PC-3 (cell line): ENCODE results near the gene IRX6. TPM values are rescaled to one million over a fixed set of nuclear protein-coding genes. Genes with fewer than 3 reads are reported as not detected.

ENCODE experiments used
- ATAC-seq: fragments of 200-7000 bp; cut with Tn5 transposase; 2 replicates; pipeline ENCODE4 v1.9.1; 2020; ENCODE audit warnings: mild to moderate bottlenecking, moderate library complexity
- BruUV-seq: library from RNA; stranded (reverse); fragments of 400-500 nt; replicated peaks from 2 replicates; lab custom pipeline; 2021; lab: Mats Ljungman, UMichigan
- CTCF ChIA-PET: fragments of 300-600 bp; sonication (Branson Sonifier 250); formaldehyde crosslinking; loops from one replicate; lab custom pipeline; 2022; ENCODE audit warnings: antibody characterized with exemption; lab: Charles Lee
- POLR2A ChIA-PET: fragments of 300-600 bp; sonication (Branson Sonifier 250); formaldehyde crosslinking; loops from one replicate; lab custom pipeline; 2022; ENCODE audit warnings: antibody characterized with exemption; ENCODE audit not compliant: unreplicated experiment; lab: Charles Lee
- DNase-seq: peaks from one replicate; pipeline ENCODE4 v3.0.0-alpha.2; 2015
- H2AFZ ChIP-seq: fragments of 300-600 bp; sonication (generic); 2 replicates; pipeline ENCODE4 v1.6.0; 2016; ENCODE audit warnings: antibody characterized with exemption, low read length
- H3F3A ChIP-seq: fragments of 300-600 bp; sonication (generic); one replicate; pipeline ENCODE4 v1.6.0; 2017; ENCODE audit warnings: antibody characterized with exemption, low read length, control low read depth, mild to moderate bottlenecking; ENCODE audit not compliant: unreplicated experiment
- H3K27ac ChIP-seq: fragments of 300-600 bp; sonication (generic); 2 replicates; pipeline ENCODE4 v1.5.1; 2016; ENCODE audit warnings: mild to moderate bottlenecking, low read length
- H3K27me3 ChIP-seq: fragments of 300-600 bp; sonication (generic); 2 replicates; pipeline ENCODE4 v1.6.1; 2016; ENCODE audit warnings: low read length, mixed read lengths
- H3K36me3 ChIP-seq: fragments of 300-600 bp; sonication (generic); 2 replicates; pipeline ENCODE4 v1.6.1; 2016; ENCODE audit warnings: low read depth, mixed run types, low read length, mixed read lengths
- H3K4me1 ChIP-seq: fragments of 300-600 bp; sonication (generic); 2 replicates; pipeline ENCODE4 v1.5.1; 2016; ENCODE audit warnings: low read length; ENCODE audit not compliant: insufficient read depth
- H3K4me2 ChIP-seq: fragments of 300-600 bp; sonication (generic); 2 replicates; pipeline ENCODE4 v1.6.0; 2016; ENCODE audit warnings: low read length
- H3K4me3 ChIP-seq: fragments of 300-600 bp; sonication (generic); 2 replicates; pipeline ENCODE4 v1.5.1; 2016; ENCODE audit warnings: mild to moderate bottlenecking, low read length, mixed read lengths
- H3K79me2 ChIP-seq: fragments of 300-600 bp; sonication (generic); 2 replicates; pipeline ENCODE4 v1.6.1; 2017; ENCODE audit warnings: low read length, mixed read lengths
- H3K9ac ChIP-seq: fragments of 300-600 bp; sonication (generic); 2 replicates; pipeline ENCODE4 v1.6.0; 2016; ENCODE audit warnings: mild to moderate bottlenecking, low read length
- H3K9me2 ChIP-seq: fragments of 300-600 bp; sonication (generic); replicated peaks from 2 replicates; pipeline ENCODE4 v1.6.1; 2016; ENCODE audit warnings: mixed run types, low read length, mixed read lengths
- H3K9me3 ChIP-seq: fragments of 300-600 bp; sonication (generic); 2 replicates; pipeline ENCODE4 v1.6.1; 2016; ENCODE audit warnings: low read length, mixed read lengths
- H4K20me1 ChIP-seq: fragments of 300-600 bp; sonication (generic); 2 replicates; pipeline ENCODE4 v1.6.1; 2016; ENCODE audit warnings: low read length, mixed read lengths
- EZH2 ChIP-seq: fragments of 300-600 bp; sonication (generic); IDR thresholded peaks from one replicate; pipeline ENCODE4 v1.6.1; 2017; ENCODE audit warnings: antibody characterized with exemption, mild to moderate bottlenecking, low read length; ENCODE audit not compliant: unreplicated experiment
- EZH2phosphoT487 ChIP-seq: fragments of 300-600 bp; sonication (generic); IDR thresholded peaks from 2 replicates; pipeline ENCODE4 v1.6.1; 2018; ENCODE audit warnings: mild to moderate bottlenecking, antibody characterized with exemption, low read length, borderline replicate concordance
- intact Hi-C: fragments of 100-400 bp; cut with micrococcal nuclease; formaldehyde crosslinking; loops from 2 replicates; pipeline ENCODE4 v1.9.0; 2023
- total RNA-seq: library from RNA; depleted of rRNA; stranded (reverse); fragments of >200 nt; gene quantifications from 2 replicates; pipeline ENCODE4 v1.2.3, GENCODE V29; 2014
- TF ChIP-seq, protein P1 (sequence below): fragments of 300-600 bp; sonication (generic); conservative IDR thresholded peaks from 2 replicates; pipeline ENCODE4 v1.5.1; 2017; ENCODE audit warnings: antibody characterized with exemption, low read depth, mild to moderate bottlenecking, low read length

Gene IRX6
- total RNA-seq, 1 experiment from 2014 or later = not detected

DNA sequence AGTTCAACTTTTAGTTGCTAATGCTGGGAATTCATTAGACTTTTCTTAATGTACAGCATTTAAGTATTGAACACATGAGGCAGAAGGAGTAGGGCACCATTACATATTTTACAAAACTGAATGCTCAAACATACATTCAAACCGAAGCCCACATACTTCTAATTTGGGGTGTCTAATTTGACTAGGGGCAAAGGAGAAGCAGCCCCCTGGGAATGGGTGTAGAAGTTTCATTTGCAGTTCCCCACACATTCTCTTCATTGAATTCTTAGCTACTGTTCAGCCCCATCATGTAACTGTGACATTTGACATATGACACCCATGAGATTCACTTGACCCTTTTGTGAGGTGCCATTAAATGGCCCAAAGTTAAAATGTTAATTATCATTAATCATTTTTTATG, 16.4 kb downstream of the IRX6 start:
- H2AFZ ChIP-seq = no peak overlapping the region
- no peaks in the 10 kb centered on the region for H3K9me2 ChIP-seq
- H3K36me3 ChIP-seq = no peaks in the 10 kb centered on the region
- DNase-seq (no peak), ATAC-seq (no peak)
- H4K20me1 ChIP-seq = no peaks in the 10 kb centered on the region
- H3K4me1 ChIP-seq = no peaks in the 10 kb centered on the region
- intact Hi-C loops = no loop called here
- no peaks in the 10 kb centered on the region for H3F3A ChIP-seq
- no peak overlapping the region for H3K4me2 ChIP-seq
- BruUV-seq = no TSS peak
- no peaks in the 10 kb centered on the region for H3K27me3 ChIP-seq
- POLR2A ChIA-PET = no interaction called here
- no peak for TF ChIP-seq EZH2
- TF ChIP-seq EZH2phosphoT487 = no peak
- TF ChIP-seq, protein P1, sequence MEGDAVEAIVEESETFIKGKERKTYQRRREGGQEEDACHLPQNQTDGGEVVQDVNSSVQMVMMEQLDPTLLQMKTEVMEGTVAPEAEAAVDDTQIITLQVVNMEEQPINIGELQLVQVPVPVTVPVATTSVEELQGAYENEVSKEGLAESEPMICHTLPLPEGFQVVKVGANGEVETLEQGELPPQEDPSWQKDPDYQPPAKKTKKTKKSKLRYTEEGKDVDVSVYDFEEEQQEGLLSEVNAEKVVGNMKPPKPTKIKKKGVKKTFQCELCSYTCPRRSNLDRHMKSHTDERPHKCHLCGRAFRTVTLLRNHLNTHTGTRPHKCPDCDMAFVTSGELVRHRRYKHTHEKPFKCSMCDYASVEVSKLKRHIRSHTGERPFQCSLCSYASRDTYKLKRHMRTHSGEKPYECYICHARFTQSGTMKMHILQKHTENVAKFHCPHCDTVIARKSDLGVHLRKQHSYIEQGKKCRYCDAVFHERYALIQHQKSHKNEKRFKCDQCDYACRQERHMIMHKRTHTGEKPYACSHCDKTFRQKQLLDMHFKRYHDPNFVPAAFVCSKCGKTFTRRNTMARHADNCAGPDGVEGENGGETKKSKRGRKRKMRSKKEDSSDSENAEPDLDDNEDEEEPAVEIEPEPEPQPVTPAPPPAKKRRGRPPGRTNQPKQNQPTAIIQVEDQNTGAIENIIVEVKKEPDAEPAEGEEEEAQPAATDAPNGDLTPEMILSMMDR = no peak
- H3K27ac ChIP-seq = no peak overlapping the region
- H3K4me3 ChIP-seq = no peak overlapping the region
- no peak overlapping the region for H3K9ac ChIP-seq
- no peaks in the 10 kb centered on the region for H3K9me3 ChIP-seq
- CTCF ChIA-PET = no interaction called here
- no peaks in the 10 kb centered on the region for H3K79me2 ChIP-seq

DNA sequence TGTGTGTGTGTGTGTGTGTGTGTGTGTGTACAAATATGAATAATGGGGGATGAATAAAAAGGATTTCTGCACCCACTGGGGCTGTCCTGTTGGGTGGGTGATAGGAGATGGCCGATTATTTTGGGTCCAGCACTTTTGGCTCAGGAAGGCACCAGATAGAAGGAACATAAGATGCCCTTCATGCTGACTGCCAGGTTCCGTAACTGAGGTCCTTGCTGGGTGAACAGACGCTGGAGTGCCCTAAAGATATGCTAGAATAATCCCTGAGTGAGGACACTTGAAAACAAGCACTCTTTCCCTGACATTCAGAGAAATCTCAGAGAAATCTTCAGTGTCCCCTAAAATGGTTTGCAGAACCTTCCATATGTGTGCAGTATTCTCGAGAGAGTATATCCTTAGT, 17.7 kb downstream of the IRX6 start:
- Histone ChIP-seq H3K27ac (no peak overlapping the region), H3K4me1 (no peaks in the 10 kb centered on the region), H4K20me1 (no peaks in the 10 kb centered on the region), H3K9me3 (no peaks in the 10 kb centered on the region), H3K4me3 (no peak overlapping the region), H3K36me3 (no peaks in the 10 kb centered on the region), H3F3A (no peaks in the 10 kb centered on the region), H3K9me2 (no peaks in the 10 kb centered on the region), H3K9ac (no peak overlapping the region), H3K79me2 (no peaks in the 10 kb centered on the region), H2AFZ (no peak overlapping the region), H3K27me3 (no peaks in the 10 kb centered on the region), H3K4me2 (no peak overlapping the region)
- no TSS peak for BruUV-seq
- ChIA-PET POLR2A (no interaction called here), CTCF (no interaction called here)
- intact Hi-C loops = no loop called here
- ATAC-seq (no peak), DNase-seq (no peak)
- TF ChIP-seq EZH2phosphoT487 = no peak
- no peak for TF ChIP-seq EZH2
- TF ChIP-seq, protein P1 = no peak

DNA sequence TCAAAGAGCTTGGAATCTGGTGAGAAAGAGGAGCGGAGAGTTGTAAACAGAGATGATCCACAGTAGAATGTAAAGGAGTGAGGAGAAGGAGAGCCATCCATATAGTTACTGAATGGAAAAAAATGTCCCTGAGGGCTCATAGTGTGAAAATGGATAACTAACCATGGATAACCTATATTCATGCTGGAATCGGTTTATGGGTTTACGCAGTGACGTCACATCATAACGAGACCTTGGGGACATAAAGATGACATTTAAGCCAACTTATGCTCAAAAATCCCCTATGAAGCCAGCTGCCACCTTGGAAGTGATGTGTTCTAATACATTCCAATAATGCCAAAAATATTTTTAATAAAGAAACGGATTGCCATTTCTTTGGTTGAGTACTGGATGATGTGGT, 22.5 kb downstream of the IRX6 start:
- ChIA-PET CTCF (no interaction called here), POLR2A (no interaction called here)
- Histone ChIP-seq H3K9me3 (no peaks in the 10 kb centered on the region), H3F3A (no peaks in the 10 kb centered on the region), H3K79me2 (no peaks in the 10 kb centered on the region), H3K27me3 (no peaks in the 10 kb centered on the region), H3K4me1 (no peaks in the 10 kb centered on the region), H3K27ac (no peak overlapping the region), H3K36me3 (no peaks in the 10 kb centered on the region), H4K20me1 (no peaks in the 10 kb centered on the region), H3K9ac (no peak overlapping the region), H2AFZ (no peak overlapping the region), H3K9me2 (no peaks in the 10 kb centered on the region), H3K4me3 (no peak overlapping the region), H3K4me2 (no peak overlapping the region)
- no peak for TF ChIP-seq EZH2phosphoT487
- TF ChIP-seq EZH2 = no peak
- TF ChIP-seq, protein P1 = no peak
- ATAC-seq (no peak), DNase-seq (no peak)
- no TSS peak for BruUV-seq
- intact Hi-C loops = no loop called here
